Head of caudate nucleus (tissue), 42 donors: ENCODE measurements around the gene MOSPD3.
"Not testable (repeated sequence)": the region's sequence is repeated elsewhere in the genome, so short reads cannot be mapped to it uniquely, and the experiment has no call there.

Experiments
- DNase-seq, 42 donors: peaks; one replicate each; pipeline versions ENCODE4 v3.0.0 to v3.0.0-alpha.2; 2020 to 2021; ENCODE audit warnings: mixed read lengths in 7 of 42
- intact Hi-C: fragments of 100-400 bp; cut with DNase I; formaldehyde crosslinking; loops from one replicate; pipeline ENCODE4 v1.15.0; 2022

The MOSPD3 gene, protein sequence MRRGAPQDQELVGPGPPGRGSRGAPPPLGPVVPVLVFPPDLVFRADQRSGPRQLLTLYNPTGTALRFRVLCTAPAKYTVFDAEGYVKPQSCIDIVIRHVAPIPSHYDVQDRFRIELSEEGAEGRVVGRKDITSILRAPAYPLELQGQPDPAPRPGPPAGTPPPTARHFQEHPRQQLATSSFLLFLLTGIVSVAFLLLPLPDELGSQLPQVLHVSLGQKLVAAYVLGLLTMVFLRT

DNA sequence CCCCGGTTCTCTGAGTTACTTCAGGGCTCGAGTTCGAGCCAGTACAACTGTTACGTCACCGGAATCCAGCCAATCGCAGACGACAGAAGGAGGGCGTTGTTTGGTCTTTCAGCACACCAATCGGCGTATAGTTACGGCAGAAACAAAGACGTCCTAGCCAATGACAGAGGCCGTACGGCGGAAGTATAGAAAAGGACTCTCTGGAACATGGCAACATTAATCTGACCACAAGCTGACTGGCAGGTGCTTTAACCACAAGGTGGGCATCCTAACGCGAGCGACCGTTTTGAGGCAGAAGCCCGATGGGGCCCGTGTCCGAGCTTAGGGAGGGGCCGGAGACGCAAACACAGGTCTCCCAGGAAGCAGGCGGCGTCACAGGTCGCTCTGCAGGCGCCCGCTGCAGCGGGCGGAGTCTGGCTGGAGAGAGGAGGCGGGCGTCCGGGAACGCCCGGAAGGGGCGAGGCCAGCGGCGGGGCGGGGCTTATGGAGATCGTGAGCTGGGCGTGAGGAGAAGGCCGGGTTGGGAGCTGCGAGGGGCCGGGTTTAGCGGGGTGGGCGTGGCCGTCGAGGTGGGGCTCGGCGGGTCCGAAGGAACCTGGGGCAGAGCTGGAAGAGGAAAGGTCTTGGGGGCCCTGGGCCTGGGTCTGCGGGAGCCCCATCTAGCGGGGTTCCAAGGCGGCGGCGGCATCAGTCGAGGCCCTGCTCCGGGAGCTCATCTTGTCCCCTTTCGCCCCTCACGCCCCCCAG lies at the start of gene MOSPD3:
MOSPD3 (plus strand) TSS at position 558 of the 747 bp plus-strand sequence. CDS start 252 bp downstream, outside the sequence.
- intact Hi-C loops: no loop called here
- DNase-seq: peak; percentile 98 to 100 (median 99)

DNA sequence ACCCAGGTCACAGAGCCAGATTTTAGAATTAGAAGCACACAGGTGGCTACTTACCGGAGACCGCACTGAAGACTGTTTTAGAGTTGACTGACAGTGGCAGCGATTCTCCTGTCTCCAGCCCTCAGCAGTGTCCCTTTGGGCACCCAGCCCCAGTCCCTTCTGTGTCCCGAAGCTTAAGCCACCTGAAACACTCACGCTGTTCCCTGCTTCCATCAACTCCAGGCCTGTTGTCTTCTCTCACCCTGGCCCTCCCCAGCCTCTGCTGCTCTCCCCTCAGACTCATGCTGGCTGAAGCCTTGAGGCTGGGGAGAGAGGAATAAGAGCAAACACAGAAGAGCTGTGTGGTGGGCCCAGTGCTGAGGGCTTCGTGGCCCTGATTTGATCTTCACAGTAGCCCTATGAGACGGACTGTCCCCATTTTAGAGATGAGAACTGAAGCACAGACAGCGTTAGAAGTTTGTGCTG lies 49.2 kb upstream of the MOSPD3 start:
- intact Hi-C loops: no loop called here
- peak in 1 of 42 donors; percentile 18 for DNase-seq

DNA sequence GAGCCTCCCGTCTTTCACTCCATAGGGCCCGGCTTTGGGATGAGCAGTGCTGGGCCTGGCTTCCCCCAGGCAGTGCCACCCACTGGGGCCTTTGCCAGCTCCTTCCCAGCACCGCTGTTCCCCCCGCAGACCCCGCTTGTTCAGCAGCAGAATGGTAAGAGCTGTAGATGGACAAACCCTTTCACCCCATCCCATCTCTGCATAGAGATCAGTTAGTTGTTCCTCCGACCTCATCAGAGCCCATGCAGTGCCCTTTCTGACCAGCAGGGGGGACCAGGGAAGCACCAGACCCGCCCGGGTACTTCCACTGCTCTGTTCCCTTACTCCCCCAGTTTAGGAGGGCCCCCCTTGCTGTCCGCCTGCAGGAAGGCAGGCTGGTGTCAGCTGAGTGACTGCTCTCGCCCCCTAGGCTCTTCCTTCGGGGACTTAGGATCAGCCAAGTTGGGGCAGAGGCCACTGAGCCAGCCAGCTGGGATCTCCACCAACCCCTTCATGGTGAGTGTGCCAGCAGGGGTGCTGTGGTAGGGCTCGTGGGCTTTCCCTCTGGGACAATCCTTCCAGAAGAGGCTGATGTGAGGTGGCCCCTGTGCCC lies 48.4 kb upstream of the MOSPD3 start:
- DNase-seq: peak; percentile 64 to 94 (median 84)
- intact Hi-C loops: no loop called here

DNA sequence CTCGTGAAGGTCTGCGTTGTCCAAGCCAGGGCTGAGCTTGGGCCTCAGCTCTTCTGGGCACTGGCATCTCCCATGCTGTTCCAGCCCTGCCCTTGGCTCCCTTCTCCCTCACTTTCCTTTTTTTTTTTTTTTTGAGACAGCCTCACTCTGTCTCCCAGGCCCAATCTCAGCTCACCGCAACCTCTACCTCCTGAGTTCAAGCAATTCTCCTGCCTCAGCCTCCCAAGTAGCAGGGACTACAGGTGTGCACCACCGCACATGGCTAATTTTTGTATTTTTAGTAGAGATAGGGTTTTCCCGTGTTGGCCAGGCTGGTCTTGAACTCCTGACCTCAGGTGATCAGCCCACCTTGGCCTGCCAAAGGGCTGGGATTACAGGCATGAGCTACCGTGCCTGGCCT lies 47.9 kb upstream of the MOSPD3 start:
- intact Hi-C loops, DNase-seq: not testable (repeated sequence)

DNA sequence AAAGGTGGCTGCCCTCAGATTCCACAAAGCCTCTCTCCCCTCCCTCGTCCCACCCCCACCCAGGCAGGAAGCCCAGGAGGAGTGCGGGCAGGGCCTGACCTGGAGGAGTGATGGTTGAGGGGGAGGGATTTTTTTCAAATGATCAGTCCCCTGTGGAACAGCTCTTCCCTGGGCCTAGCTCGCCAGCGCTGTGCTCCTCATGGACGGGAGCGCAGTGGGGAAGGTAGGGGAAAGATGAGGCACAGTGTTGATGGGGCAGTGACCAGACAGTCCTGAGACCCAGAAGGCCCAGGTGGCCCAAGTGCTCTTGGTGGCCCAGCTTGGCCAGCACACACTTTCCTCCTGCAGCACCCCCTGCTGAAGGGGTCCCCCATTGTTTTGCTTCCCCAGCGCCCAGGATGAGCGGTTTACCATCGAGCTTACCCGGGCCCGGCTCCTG lies 47.2 kb upstream of the MOSPD3 start:
- peak in 1 of 42 donors; percentile 10 for DNase-seq
- intact Hi-C loops: loop anchor here (5.0 kb wide), 1 partner anchor 83 kb away; the partner anchor contains the start of gene NYAP1

DNA sequence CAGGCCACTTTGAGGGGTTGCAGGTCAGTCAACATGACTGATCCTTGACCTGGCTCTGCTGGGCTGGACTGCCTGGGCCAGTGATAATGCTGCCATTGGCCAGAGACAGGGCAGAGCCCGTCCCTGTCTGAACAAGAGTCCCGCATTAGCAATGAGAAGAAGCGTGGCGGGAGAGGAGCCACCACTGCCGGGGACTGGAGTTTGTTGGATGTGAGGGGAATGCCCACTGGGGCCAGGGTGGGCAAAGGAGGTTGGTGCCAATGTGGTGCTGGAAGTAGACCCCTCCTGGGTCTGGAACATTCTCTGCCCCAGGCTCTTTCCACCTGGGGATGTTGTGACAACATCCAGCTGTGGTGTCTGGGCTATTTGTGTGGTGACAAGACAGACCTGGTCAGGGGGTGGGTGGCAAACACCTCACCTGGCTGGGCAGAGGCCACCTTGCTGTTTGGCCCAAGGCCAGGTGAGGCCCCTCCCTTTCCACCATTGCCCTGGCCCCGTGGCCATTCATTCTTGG lies 46.3 kb upstream of the MOSPD3 start:
- DNase-seq: peak in 1 of 42 donors; percentile 21
- intact Hi-C loops: loop anchor here (5.0 kb wide), 1 partner anchor 84 kb away; the partner anchor contains the start of gene NYAP1

DNA sequence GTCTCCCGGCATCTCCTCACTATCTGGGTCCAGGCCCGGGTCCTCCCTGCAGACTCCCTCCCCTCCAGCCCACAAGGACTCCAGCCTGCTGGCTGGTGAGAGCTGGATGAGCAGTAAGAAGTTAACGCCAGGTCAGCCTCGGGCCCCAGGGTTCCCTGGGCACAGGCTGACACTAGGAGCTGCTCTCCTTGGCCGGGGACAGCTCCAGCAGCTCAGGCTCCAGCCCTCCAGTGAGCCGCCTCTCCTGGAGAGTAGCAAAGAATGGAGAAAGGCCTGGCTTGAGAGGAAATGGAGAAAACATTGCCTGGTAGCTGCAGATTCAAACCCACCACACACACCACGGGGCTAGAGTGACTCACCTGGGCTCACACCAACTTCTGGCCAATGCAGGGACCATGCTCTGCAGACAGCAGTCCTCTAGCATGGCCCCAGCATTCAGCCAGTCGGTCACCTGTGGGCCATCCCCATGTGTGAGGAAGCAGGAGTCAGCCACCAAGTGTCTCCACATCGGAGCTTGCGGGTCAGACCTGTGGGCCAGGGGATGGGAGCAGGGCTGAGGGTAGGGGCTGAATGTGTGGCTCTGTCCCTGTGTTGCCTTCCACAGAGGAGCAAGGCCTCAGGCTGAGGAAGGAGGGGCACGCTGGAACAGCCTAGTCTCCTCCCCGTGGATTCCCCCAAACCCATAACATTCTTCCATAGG lies 45.2 kb upstream of the MOSPD3 start:
- peak in 1 of 42 donors; percentile 31 for DNase-seq
- intact Hi-C loops: loop anchor here (5.0 kb wide), 1 partner anchor 85 kb away; the partner anchor contains the start of gene NYAP1

DNA sequence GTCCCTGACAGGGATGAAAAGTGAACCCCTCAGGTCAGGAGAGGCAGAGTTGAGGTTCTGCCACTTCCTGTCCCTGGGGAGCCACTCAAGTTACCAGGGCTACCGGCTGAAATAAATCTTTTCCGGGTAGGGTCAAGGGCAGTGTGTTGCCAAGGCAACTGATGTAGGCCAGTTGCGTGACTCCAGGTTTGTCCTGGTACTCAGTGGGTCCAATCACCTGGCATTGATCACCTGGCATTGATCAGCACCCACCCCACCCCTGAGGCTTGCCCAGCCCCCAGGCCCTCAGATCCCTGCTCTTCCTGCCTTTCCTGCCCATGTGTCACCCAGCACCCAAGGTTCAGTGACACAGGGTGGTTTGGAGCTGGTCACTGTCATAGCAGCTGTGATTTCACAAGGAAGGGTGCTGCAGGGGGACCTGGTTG lies 44.6 kb upstream of the MOSPD3 start:
- intact Hi-C loops: loop anchor here (5.0 kb wide), 1 partner anchor 85 kb away; the partner anchor contains the start of gene NYAP1
- DNase-seq: no peak

DNA sequence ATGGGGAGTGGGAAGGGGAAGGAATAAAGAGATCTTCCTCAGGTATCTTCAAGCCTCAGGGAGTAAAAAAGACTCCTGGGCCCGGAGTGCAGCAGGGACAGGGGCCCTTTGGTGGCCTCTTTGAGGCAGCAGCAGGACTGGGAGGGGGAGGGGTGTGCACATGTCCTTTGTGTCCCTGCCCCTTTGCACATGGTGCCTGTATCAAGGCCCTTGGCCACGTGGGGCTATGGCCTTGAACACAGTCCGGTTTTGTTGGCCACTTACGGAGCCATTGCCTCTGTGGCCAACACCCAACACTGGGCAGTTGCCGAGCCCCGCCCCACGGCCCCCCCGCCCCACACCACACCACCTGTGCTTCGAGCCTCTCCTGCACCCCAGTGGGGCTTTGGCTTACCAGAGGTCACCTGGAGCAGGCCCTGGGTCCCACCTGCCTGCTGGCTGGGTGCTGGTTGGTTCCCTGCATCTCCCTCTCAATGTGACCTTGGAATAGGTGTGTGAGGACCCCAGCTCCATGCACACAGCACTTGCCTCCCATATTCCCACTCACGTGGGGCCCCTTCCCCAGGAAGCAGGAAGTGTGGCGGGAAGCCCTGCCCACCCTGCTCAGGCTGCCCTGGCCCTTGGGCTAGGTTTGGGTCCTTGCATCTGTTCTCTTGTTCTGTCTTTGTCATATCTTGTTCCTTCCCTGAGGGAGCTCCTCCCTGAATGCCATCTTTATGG lies 44.0 kb upstream of the MOSPD3 start:
- intact Hi-C loops: loop anchor here (5.0 kb wide), 1 partner anchor 86 kb away; the partner anchor contains the start of gene NYAP1
- no peak for DNase-seq

DNA sequence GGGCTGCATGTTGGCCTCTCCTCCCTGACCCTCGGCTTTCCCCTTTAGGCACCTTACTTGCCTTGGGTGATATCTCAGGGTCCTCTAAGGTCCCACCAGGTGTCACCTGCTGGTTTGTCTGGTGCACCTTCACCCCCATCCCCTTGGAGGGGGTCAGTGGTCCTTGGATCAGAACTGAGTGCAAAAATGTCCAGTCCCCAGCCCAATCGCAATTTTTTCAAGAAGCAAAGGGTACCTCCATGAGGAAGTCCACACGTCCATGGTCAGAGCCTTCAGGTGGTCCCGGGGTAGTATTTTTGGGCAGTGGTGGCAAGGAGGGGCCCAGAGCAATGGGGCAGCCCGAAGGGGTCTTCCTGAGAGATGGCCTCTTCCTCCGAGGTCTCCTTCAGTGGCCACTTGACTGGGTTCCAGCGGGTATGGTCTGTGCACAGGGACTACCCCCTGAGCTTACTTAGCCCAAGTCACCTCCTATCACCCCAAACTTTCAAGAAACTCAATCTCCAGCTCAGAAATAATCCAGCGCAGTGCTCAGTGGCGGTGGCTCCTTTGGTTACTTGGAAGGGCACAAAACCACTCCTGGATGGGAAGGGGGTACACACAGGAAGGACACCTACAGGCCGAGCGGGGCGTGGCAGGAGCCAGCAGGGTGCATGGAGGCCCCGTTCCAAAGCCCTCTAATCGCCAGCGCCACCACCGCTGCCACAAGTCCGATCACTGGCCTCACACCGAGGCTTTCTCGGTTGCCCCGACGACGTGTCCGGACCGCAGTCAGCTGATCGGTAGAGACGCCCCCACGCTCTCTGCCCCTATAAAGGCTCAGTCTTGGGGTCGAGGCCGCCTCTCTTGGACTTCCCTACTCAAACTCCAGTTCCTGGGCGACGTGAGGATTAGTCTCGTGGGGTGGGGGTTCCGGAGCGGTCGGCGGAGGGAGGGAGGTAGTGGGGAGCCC lies 43.2 kb upstream of the MOSPD3 start:
- intact Hi-C loops: loop anchor here (5.0 kb wide), 1 partner anchor 87 kb away; the partner anchor contains the start of gene NYAP1
- DNase-seq: peak in 41 of 42 donors; percentile 34 to 85 (median 71)

DNA sequence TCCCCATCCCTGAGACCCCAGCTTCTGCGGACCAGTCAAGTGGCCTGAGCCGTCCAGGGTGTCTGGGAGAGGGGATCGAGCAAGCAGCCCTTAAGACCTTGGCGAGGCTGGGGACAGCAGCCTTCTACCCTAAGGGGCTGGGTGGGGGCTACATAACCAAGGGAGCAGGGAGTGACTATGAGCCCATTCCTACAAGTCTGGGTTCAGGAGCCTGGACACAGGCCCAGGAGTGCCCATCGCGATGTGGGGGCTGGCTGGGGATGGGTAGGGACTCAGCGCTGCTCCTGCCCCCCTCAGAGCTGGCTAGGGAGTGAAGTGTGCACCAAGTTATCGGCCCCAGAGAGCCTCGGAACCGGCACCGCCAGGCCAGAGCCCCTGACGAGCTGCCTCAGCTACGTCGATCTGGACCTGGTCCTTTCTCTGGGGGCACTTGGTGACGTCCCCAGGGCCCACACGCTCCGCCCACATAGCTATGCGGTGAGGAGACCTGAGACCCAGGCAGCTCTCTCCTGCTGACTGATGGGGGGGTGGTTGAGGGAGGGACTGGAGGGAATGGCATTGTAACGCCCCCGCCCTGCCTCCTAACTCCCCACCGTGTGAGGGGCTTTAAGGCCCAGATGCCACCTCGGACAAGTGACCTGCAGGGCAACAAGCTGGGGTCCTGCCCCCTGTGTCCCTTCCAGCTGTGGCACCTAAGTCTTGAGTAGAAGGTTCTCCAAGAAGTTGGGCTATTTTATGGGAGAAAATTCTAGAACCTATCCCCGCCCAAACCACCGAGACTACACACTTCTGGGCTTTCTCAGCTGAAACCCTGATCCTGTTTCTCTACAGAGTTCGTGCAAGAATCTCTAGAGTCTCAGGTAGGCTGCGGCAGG lies 41.1 kb upstream of the MOSPD3 start:
- no peak for DNase-seq
- intact Hi-C loops: no loop called here

DNA sequence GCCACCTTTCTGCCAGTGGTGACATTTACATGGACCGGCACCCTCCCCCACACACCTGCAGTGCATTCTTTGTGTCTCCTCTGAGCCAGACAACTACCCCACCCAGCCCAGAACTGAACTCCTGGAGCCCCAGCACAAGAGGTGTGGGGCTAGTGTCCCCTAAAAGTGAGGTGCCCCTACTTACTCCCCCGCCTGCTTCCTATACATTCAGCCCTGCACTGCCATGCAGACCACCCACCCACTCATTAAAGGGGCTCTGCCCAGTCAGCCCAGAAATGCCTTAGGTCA lies 40.6 kb upstream of the MOSPD3 start:
- intact Hi-C loops: no loop called here
- no peak for DNase-seq

DNA sequence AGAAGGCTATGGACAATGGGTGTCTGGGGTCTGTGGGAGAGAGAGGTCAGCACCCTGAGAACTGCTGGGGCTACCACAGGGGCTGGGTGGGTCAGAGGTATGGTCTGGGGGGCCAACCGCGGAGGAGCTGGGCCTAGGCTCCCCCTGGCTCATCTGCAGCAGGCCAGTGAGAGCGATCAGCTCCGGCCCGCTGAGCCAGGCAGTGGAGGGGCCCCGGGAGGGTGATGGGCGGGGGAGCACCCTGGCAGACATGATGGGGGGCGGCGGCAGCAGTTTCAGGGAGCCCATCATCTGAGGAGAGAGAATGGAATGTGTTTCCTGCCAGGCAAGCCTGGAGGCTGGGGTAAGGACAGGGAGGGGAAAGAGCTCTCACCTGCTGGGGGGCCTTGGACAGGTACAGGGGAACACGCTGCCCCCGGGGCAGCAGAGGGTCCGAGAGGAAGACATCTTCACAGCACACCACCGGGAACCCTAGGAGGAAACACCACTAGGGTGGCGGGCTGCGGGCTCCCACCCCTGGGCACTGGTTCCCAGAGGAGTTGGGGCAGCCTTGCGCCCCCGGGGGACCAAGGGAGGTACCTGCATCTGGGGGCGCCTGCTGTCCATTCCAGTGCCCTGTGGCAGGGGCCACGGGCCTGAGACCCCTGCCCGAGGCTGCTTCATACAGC lies 39.9 kb upstream of the MOSPD3 start:
- no peak for DNase-seq
- intact Hi-C loops: no loop called here

DNA sequence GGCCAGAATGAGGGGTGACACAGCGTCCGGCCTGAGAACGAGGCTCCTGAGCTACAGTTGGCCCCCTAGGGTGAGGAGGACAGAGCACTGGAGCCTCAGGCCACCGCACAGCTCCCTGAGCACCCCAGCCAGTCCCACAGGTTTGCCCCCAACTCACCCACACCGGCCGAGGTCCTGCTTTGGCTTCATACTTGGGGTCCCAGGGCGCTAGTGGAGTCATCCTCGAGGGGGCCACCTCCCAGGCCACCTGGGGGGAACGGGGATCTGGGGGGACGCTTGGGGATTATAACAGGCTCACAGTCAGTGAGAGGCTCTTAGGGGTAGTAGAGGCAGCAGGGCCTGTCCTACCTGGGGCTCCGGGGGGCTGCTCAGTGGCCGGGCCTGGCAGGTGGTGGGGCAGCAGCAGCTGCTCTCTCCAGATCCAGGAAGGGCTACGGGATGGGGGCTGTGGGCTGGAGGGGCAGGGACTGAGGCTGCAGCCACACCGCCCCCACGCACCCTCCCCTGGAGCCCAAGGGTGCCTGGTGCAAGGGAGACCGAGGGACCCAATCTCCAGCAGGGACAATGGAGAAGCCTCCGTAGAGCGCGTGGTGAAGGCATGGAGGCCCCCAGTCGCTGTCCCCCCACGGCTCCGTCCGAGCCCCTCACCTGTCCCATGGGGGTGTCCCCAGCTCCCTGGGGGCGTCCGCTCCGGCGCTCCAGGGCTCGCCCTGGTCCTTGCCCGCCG lies 39.2 kb upstream of the MOSPD3 start:
- intact Hi-C loops: no loop called here
- DNase-seq: no peak
